Measurements from ENCODE around the gene ITFG2. TPM values are rescaled to one million over a fixed set of nuclear protein-coding genes. Genes with fewer than 3 reads are reported as not detected.
"Not testable (repeated sequence)": the region's sequence is repeated elsewhere in the genome, so short reads cannot be mapped to it uniquely, and the experiment has no call there.

ITFG2 gene
- total and polyA plus RNA-seq, 10 of the 15 experiments (the other 5 are each of a cell fraction or from before 2014, with no cell fraction given): 21.2 to 39.5 (median 25.9) TPM

GRCh38 chr12:2862876-2863275, 50.4 kb downstream of the ITFG2 start:
- no peak overlapping the region for H3K4me3 ChIP-seq
- ATAC-seq: no peak
- FAIRE-seq: no peak
- no peak overlapping the region for H3K27ac ChIP-seq (ENCODE audit: control insufficient read depth, insufficient read depth)
- no peak overlapping the region for H3K9ac ChIP-seq (ENCODE audit: control insufficient read depth, insufficient read depth, low read length)
- TF ChIP-seq IRF5 (IDR thresholded peaks at IDR 0.05; ENCODE audit: borderline replicate concordance) (no peak), ETV6 (conservative IDR thresholded peaks at IDR 0.05 in 1 of 2, IDR thresholded peaks at IDR 0.05 in 1 of 2; ENCODE audit: borderline replicate concordance in 1 of 2, low read depth in 1 of 2) (no peak), CUX1 (IDR thresholded peaks at IDR 0.05; ENCODE audit: insufficient replicate concordance, low read depth, low read length) (no peak)
- no peaks in the 10 kb centered on the region for H3K4me1 ChIP-seq (ENCODE audit: control insufficient read depth, insufficient read depth, low read length)
- ChIA-PET RAD21 (ENCODE audit: unreplicated experiment) (no interaction called here), POLR2A (interaction anchor here (0.6 kb wide), 1 partner anchor 24 kb away, joined by 3 read pairs; no protein-coding TSS in a partner anchor), CTCF (interaction anchor here (1.0 kb wide), 1 partner anchor 82 kb away, joined by 3 read pairs; no protein-coding TSS in a partner anchor), SMC1A (ENCODE audit: uncharacterized antibody, unreplicated experiment) (no interaction called here)
- intact Hi-C loops (cut with micrococcal nuclease; ENCODE audit: unreplicated experiment) (no loop called here), in situ Hi-C loops (cut with MboI) (no loop called here)
- H4K20me1 ChIP-seq (ENCODE audit: control insufficient read depth, insufficient read depth): no peaks in the 10 kb centered on the region
- no peaks in the 10 kb centered on the region for H3K9me3 ChIP-seq (replicated peaks; ENCODE audit: control insufficient read depth, insufficient read depth, low read length)
- DNase-seq (ENCODE audit: low read depth, low spot score): no peak
- H3K27me3 ChIP-seq (replicated peaks in 1 of 2; ENCODE audit: control insufficient read depth in 2 of 2, insufficient read depth in 2 of 2, low read length in 1 of 2): no peaks in the 10 kb centered on the region
- no peak overlapping the region for H3K4me2 ChIP-seq (ENCODE audit: control insufficient read depth, insufficient read depth)
- 85% methylated on average over 7 of the region's 7 CpGs for WGBS (ENCODE audit: insufficient coverage, insufficient replicate concordance, low lambda C conversion rate, missing lambda C conversion rate)
- no peaks in the 10 kb centered on the region for H3K79me2 ChIP-seq (ENCODE audit: control insufficient read depth, insufficient read depth, low read length)
- no peak overlapping the region for H2AFZ ChIP-seq (ENCODE audit: control insufficient read depth, low read depth, low read length)
- peaks cover 34 to 39% of the 10 kb centered on the region in 2 experiments for H3K36me3 ChIP-seq (ENCODE audit: control insufficient read depth in 2 of 2, insufficient read depth in 2 of 2, low read length in 1 of 2)
- no TSS peak for BruUV-seq (replicated peaks)

- in situ Hi-C loops (cut with MboI); H3K79me2 ChIP-seq (ENCODE audit: control insufficient read depth, insufficient read depth, low read length); H3K4me2 ChIP-seq (ENCODE audit: control insufficient read depth, insufficient read depth); H3K9me3 ChIP-seq (replicated peaks; ENCODE audit: control insufficient read depth, insufficient read depth, low read length); BruUV-seq (replicated peaks); ATAC-seq; FAIRE-seq; SMC1A ChIA-PET (ENCODE audit: uncharacterized antibody, unreplicated experiment); intact Hi-C loops (cut with micrococcal nuclease; ENCODE audit: unreplicated experiment); H4K20me1 ChIP-seq (ENCODE audit: control insufficient read depth, insufficient read depth); H2AFZ ChIP-seq (ENCODE audit: control insufficient read depth, low read depth, low read length); H3K4me3 ChIP-seq; POLR2A ChIA-PET; H3K4me1 ChIP-seq (ENCODE audit: control insufficient read depth, insufficient read depth, low read length); DNase-seq (ENCODE audit: low read depth, low spot score); H3K9ac ChIP-seq (ENCODE audit: control insufficient read depth, insufficient read depth, low read length); H3K27me3 ChIP-seq (replicated peaks in 1 of 2; ENCODE audit: control insufficient read depth in 2 of 2, insufficient read depth in 2 of 2, low read length in 1 of 2); H3K27ac ChIP-seq (ENCODE audit: control insufficient read depth, insufficient read depth); RAD21 ChIA-PET (ENCODE audit: unreplicated experiment): not testable (repeated sequence)
- CTCF ChIA-PET: interaction anchor here (1.0 to 1.1 kb wide), 2 partner anchors 51 to 81 kb away, joined by 3 read pairs; partner anchors contain the start of gene ITFG2
- H3K36me3 ChIP-seq (ENCODE audit: control insufficient read depth in 2 of 2, insufficient read depth in 2 of 2, low read length in 1 of 2): peaks cover 32 to 42% of the 10 kb centered on the region in 2 experiments
- WGBS (ENCODE audit: insufficient coverage, insufficient replicate concordance, low lambda C conversion rate, missing lambda C conversion rate): 100% methylated on average over 6 of the region's 7 CpGs
Measured at GRCh38 chr12:2863402-2863801, 50.9 kb downstream of the ITFG2 start.

All from GM12878 (cell line).